ENCODE data around the gene TOGARAM1. TPM values are rescaled to one million over a fixed set of nuclear protein-coding genes. Genes with fewer than 3 reads are reported as not detected.

TOGARAM1 gene
- total and polyA plus RNA-seq, 12 donors, result 3.7 to 25.2 (median 21.8) TPM

- TF ChIP-seq, protein P1, sequence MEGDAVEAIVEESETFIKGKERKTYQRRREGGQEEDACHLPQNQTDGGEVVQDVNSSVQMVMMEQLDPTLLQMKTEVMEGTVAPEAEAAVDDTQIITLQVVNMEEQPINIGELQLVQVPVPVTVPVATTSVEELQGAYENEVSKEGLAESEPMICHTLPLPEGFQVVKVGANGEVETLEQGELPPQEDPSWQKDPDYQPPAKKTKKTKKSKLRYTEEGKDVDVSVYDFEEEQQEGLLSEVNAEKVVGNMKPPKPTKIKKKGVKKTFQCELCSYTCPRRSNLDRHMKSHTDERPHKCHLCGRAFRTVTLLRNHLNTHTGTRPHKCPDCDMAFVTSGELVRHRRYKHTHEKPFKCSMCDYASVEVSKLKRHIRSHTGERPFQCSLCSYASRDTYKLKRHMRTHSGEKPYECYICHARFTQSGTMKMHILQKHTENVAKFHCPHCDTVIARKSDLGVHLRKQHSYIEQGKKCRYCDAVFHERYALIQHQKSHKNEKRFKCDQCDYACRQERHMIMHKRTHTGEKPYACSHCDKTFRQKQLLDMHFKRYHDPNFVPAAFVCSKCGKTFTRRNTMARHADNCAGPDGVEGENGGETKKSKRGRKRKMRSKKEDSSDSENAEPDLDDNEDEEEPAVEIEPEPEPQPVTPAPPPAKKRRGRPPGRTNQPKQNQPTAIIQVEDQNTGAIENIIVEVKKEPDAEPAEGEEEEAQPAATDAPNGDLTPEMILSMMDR (IDR thresholded peaks at IDR 0.05), result no peak
- Histone ChIP-seq H3K36me3 (peaks cover 0 to 15% (median 0%) of the 10 kb centered on the region in 9 donors), H3K27me3 (no peaks in the 10 kb centered on the region), H3K4me1 (peaks cover 0 to 51% (median 41%) of the 10 kb centered on the region in 9 donors), H3K4me3 (no peak overlapping the region), H3K27ac (no peak overlapping the region), H3K9me3 (no peaks in the 10 kb centered on the region)
- 97 to 99% methylated on average over 3 of the region's 3 CpGs for WGBS, 2 donors
- ATAC-seq (no peak), DNase-seq (no peak)
- intact Hi-C loops (cut with DNase I), result no loop called here
These were observed 5.1 kb upstream of the TOGARAM1 start for GRCh38 chr14:44956866-44957265.

DNA sequence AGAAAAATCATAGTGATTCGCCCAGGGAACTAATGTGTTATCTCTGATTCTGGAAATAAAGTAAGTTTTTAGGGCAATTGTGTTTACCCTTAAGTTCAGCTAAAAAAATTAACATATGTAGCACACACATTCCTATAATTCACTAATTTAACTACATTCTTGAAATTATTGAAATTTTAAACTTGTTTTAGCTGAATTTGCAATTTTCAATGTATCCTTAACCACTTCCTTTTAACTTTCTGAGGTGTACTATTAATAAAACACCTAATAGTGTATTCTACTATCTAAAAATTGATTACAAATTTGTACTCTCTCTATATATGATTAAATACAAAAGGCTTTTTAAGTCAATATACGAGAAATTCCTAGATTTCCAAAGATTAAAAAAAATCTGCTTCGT lies 2.5 kb upstream of the TOGARAM1 start:
- Histone ChIP-seq H3K36me3 (no peaks in the 10 kb centered on the region), H3K27ac (no peak overlapping the region), H3K4me1 (peaks cover 0 to 64% (median 52%) of the 10 kb centered on the region in 9 donors), H3K4me3 (peak overlapping the region in 4 of 10 donors; percentile 80 to 95 (median 86)), H3K9me3 (no peaks in the 10 kb centered on the region), H3K27me3 (no peaks in the 10 kb centered on the region)
- ATAC-seq (no peak), DNase-seq (no peak)
- TF ChIP-seq, protein P1 (IDR thresholded peaks at IDR 0.05), result no peak
- WGBS, 2 donors, result 78 to 84% methylated on average over 3 of the region's 3 CpGs
- intact Hi-C loops (cut with DNase I), result no loop called here

DNA sequence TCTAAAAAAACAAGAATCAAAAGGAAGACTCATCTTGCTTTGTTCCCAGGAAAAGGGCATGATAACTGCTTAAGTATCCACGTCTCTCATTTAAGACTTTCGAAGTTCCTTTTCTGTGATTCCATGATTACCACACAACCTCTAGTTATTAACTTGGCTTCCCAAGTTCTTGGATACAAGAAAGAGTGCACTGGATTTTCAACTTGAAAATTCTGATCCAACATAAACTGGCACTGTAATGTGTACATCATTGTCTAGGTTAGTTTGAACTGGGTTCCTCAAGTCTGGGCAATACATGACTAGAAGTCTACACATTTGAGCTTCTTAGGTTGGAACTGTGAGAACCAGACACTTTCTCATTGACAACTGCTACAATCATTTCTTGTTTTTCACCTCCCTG lies 1.8 kb upstream of the TOGARAM1 start:
- Histone ChIP-seq H3K36me3 (no peaks in the 10 kb centered on the region), H3K9me3 (no peaks in the 10 kb centered on the region), H3K4me1 (peaks cover 0 to 69% (median 52%) of the 10 kb centered on the region in 9 donors), H3K27me3 (no peaks in the 10 kb centered on the region), H3K4me3 (peak overlapping the region in 9 of 10 donors; percentile 50 to 95 (median 84)), H3K27ac (peak overlapping the region in 3 of 10 donors; percentile 86 to 92 (median 89))
- ATAC-seq (no peak), DNase-seq (no peak)
- intact Hi-C loops (cut with DNase I), result loop anchor here in 7 of 10 donors (2.0 to 10.0 kb wide), 9 partner anchors 48 to 295 kb away; partner anchors contain the start of genes PRPF39 (in 4 of the 7), FANCM (in 3 of the 7), MIS18BP1 (in 3 of the 7) and FKBP3 (in 2 of the 7)
- TF ChIP-seq, protein P1 (IDR thresholded peaks at IDR 0.05), result no peak
- WGBS, 2 donors, result 32 to 33% methylated on average over 2 of the region's 2 CpGs

DNA sequence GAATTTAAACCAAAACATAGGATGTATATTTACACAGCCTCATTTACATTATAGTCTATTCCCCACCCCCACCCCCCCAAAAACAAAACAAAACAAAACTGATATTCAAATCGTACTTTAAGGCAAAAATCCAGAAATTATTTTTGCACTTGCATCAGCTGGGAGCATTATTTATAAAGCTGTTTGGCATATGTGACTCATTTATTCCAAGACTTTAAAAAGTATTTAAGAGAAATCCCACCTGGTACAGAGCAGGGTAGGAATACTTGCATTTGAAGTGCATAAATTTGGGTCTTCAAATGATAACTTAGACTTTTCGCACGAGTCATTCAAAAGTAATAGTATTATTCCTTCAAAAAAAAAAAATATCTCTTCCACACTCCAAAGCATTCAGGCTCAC lies 1.3 kb upstream of the TOGARAM1 start:
- 1 to 4% methylated on average over 3 of the region's 3 CpGs for WGBS, 2 donors
- no peaks in the 10 kb centered on the region for H3K27me3 ChIP-seq
- DNase-seq, result no peak
- H3K4me1 ChIP-seq, result peaks cover 0 to 69% (median 55%) of the 10 kb centered on the region in 9 donors
- H3K36me3 ChIP-seq, result no peaks in the 10 kb centered on the region
- H3K4me3 ChIP-seq, result peak overlapping the region; percentile 50 to 98 (median 84)
- H3K27ac ChIP-seq, result peak overlapping the region in 9 of 10 donors; percentile 79 to 96 (median 89)
- intact Hi-C loops (cut with DNase I), result loop anchor here in 7 of 10 donors (1.0 to 10.0 kb wide), 10 partner anchors 48 to 294 kb away; partner anchors contain the start of genes FANCM (in 4 of the 7), PRPF39 (in 4 of the 7), MIS18BP1 (in 3 of the 7) and FKBP3 (in 2 of the 7)
- no peak for ATAC-seq
- TF ChIP-seq, protein P1 (IDR thresholded peaks at IDR 0.05), result no peak
- H3K9me3 ChIP-seq, result no peaks in the 10 kb centered on the region
